Right lobe of liver (tissue), 4 donors: ENCODE data around the gene TULP1.

Experiments
- POLR2A ChIP-seq: fragments of 450-650 bp; IDR thresholded peaks from one replicate; pipeline ENCODE4 v1.6.1; 2017; ENCODE audit warnings: antibody characterized with exemption, mild to moderate bottlenecking
- TF ChIP-seq, protein P1 (sequence below), 4 donors: fragments of 200-600 bp in 3 of 4; fragments of 450-650 bp in 1 of 4; IDR thresholded peaks; one replicate each; pipeline versions ENCODE4 v1.5.1 to v1.8.0; 2016 to 2022; ENCODE audit warnings: antibody characterized with exemption in 4 of 4, mild to moderate bottlenecking in 2 of 4
- donor health status: DM: no; HTN: no; CAD: no.
- donor health status: DM: no; HTN: no; CAD: no.
- donor health status: DM: no; HTN: yes; CAD: no.

DNA sequence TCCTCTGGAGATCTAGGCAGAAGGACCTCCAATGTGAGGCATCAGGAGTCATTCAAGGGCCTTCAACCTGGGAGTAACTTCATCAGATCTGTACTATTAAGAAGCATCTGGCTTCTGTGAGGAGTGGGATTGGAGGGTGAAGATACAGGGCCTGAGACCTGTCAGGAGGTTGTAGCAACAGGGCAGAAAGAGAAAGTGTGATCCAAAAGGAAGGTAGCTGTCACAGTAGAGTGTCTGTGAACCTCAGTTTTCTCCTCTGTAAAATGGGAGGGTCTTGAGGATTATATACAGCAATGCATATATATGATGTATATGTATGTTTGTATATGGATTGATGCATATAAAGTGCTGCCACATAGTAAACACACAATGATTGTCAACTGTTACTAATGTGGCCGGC, 47.0 kb downstream of the TULP1 start:
- TF ChIP-seq, protein P1, sequence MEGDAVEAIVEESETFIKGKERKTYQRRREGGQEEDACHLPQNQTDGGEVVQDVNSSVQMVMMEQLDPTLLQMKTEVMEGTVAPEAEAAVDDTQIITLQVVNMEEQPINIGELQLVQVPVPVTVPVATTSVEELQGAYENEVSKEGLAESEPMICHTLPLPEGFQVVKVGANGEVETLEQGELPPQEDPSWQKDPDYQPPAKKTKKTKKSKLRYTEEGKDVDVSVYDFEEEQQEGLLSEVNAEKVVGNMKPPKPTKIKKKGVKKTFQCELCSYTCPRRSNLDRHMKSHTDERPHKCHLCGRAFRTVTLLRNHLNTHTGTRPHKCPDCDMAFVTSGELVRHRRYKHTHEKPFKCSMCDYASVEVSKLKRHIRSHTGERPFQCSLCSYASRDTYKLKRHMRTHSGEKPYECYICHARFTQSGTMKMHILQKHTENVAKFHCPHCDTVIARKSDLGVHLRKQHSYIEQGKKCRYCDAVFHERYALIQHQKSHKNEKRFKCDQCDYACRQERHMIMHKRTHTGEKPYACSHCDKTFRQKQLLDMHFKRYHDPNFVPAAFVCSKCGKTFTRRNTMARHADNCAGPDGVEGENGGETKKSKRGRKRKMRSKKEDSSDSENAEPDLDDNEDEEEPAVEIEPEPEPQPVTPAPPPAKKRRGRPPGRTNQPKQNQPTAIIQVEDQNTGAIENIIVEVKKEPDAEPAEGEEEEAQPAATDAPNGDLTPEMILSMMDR (IDR thresholded peaks at IDR 0.05): no peak
- no peak for TF ChIP-seq POLR2A
